Testis (tissue), 2 donors: Measurements from ENCODE around the gene ST6GALNAC6.

Source experiments
- CTCF ChIP-seq, 3 experiments: fragments of 450-650 bp in 2 of 3; fragments of 200-600 bp in 1 of 3; sonication (generic) in 1 of 3; IDR thresholded peaks; one replicate each; pipeline ENCODE4 v1.5.1; 2016 to 2019; ENCODE audit warnings: antibody characterized with exemption in 3 of 3, mild to moderate bottlenecking in 2 of 3, moderate library complexity in 1 of 3
- POLR2A ChIP-seq: fragments of 450-650 bp; IDR thresholded peaks from one replicate; pipeline ENCODE4 v1.6.1; 2017; ENCODE audit warnings: antibody characterized with exemption, mild to moderate bottlenecking, moderate library complexity

- TF ChIP-seq CTCF (IDR thresholded peaks at IDR 0.05), result no peak
- TF ChIP-seq POLR2A, result no peak
These were observed 12.9 kb downstream of the ST6GALNAC6 start for GRCh38 chr9:127886401-127886972.
